Retina (tissue), 1 donor: ENCODE data around the gene C6orf15.

ENCODE experiments used
- DNase-seq: peaks from one replicate; pipeline ENCODE4 v3.0.0-alpha.2; 2016

The C6orf15 gene

GRCh38 chr6:31129130-31129529 is 16.8 kb upstream of the C6orf15 start:
- DNase-seq = no peak

DNA sequence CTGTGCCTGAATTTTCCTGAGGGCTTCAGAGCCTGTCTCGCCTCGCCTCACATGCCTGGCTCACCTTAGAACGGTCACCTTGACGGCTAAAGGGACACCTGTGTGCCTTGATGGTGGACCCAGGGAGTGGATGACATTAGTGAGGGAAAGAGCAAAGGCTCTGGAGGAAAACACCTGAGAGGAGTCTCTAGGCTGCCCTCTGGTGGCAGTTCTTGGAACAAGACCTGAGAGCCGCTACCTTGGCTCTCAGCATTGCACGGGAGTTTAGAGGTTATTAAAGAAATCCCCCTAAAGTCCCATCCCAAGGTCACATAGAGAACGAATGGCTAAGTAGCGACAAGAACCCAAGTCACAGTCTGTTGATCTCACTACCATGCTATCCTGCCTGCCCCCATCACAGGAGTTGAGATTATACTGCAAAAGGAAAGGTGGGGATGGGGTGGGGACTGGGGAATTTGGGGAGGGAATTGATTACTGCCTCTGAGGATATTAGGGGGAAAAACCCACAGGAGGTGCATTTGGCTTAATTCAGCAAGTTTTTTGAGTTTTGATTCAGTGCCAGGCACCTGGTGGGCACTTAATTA is 15.8 kb upstream of the C6orf15 start:
- peak; percentile 64 for DNase-seq

DNA sequence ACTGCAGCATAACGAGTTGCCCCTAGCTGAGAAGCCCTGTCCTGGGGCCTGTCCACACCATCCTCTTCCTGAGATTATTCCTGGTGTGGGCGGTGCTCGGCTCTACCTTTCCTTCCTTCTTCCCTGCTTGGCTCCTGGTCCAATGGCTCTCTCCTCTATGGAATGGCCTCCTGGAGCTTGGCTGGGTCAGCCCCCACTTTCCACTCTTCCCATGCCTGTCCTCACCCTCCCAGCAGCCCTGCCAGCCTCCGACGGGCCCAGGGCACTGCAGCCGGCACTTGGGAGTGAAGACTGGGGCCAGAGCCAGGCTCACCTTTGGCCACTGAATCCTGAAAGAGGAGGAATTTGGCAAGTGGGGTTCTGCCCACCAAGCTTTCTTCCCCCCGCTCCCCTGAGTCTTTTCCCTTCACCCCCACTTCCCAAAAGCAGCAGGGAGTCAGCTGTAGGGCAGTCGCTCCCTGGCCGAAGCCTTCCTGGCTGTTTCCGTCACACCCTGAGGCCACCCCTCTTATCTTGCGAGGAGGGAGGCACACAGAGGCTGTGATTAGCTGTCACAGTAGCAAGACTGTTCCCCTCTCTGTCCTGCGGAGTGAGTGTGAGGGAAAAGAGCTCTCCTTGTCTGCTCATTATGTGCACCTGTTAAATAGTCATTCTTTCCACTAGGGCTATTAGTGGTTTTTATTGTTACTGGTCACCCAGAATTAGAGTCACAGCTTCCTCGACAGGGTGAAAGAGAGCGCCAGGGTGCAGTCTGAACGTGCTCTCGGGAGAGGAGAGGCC is 14.2 kb upstream of the C6orf15 start:
- DNase-seq = no peak

GRCh38 chr6:31125586-31126363 is 13.4 kb upstream of the C6orf15 start:
- no peak for DNase-seq

- no peak for DNase-seq
Measured at GRCh38 chr6:31125162-31125561, 12.8 kb upstream of the C6orf15 start.

- DNase-seq = no peak
Measured at GRCh38 chr6:31122791-31123706, 10.7 kb upstream of the C6orf15 start.

DNA sequence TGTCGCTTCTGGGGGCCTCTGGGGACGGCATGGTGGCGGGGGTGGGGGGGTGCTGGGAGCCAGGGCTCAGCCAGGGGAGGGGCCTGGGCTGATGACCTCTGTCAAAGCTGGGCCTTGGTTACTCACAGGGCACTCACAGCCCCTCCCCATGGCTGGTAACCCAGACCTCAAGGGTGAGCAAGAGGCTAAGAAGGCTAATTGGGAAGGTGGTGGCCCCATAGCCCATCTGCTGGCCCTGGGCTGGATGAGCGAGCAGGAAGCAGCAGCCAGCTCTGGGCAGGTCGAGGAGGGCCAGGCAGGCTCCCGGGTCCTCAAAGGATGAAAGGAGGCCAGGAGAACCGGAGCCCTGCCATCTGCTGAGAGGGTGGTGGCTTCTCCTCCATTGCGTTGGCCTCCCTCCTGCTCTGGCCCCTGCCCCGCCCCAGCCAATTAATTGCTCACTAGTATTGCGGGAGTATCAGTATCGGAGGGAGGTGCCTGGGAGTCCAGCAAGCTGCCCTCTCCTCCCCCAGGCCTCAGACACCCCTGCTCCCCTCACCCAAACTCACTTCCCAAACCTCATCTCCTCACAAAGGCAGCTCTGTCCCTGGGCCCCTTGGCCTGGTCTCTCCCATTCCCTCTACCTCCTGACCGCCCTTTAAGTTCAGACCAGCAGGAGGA is 8.9 kb upstream of the C6orf15 start:
- DNase-seq = no peak

DNA sequence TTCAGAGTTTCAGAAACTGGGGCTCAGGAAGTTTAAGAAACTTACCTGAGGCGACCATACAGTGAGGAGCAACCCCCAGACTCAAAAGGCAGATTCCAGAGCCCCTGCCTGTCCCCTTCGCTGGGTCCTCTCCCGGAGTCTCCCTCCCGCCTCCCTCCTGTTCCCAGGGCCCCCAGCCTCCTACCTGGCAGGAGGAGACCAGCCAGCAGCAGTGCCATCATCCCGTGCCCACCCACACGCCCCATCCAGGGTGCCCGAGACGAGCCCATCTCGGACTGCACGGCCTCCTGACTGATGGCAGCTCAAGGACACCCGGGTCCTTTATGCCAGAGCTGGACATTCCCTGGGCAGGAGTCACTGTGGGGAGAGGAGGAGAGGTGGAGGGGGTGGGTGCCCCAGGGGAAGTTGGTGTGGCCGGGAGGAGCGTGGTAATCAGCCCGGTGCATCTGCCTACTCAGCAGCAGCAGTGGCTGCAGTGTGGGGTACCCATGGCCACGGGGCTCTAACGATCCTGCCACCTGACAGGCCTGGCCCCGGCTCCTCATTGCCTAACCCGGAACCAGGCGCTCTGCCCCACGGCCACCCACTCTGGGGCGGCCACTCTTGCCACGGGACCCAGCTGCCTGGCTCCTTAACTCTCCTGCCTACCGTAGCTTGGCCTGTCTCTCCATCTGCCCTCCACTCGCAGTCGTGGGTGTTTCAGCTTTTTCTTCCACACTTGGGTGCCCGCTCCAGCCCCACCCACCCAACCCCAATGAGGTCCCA is 8.0 kb upstream of the C6orf15 start, which contains the start of gene CDSN:
TSS of gene CDSN (minus strand) at position 296 of the 765 bp plus-strand sequence. CDS start at position 269, 27 bp downstream.
- no peak for DNase-seq

DNA sequence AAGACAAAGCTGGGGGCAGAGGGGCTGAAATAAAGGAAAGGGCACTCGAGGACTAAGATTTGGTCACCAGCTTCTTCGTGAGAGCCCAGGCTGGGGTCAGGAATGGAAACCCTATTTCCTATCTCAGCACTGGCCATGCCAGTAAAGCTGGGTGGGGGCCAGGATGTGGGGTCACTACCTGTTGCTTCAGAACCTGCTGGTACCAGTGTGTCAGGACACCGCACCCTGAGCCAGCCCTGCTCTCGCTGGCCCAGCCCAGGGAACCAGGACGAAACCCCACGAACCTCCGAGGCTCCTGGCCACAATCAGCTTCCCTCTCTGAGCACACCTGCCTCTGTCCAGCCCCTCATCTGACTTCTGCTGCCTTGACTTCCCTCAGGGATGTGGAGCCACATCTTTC is 5.8 kb upstream of the C6orf15 start:
- no peak for DNase-seq

DNA sequence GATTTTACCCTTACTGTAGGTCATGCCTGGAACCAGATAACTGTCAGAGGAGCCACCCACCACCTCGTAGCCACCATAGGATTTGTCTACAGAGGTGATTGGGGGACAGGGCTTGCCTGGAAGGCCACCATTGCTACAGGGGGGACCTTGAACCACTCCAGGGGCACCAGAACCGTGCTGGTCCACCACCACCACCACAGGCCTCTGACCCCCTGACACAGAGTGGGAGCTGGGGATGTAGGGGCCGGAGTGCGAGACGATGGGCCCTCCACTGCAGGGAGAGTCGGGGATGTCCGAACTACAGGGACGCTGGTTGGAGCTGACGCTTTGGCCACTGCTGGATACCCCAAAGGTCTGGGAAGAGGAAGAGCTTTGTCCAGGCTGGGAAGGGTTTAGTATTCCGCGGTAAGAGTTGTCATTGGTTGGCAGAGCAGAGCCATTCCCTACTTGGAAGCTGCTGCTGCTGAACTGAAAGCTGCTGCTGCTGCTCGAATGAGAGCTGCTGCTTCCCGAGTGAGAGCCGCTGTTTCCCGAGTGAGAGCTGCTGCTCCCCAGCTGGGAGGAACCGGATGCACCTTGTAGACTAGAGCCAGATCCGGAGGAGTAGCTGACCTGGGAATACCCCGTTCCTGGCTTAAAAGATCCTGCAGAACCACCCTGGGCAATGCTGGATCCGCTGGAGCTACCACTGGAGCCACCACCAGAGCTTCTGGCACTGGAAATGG is 4.4 kb upstream of the C6orf15 start:
- DNase-seq = no peak

DNA sequence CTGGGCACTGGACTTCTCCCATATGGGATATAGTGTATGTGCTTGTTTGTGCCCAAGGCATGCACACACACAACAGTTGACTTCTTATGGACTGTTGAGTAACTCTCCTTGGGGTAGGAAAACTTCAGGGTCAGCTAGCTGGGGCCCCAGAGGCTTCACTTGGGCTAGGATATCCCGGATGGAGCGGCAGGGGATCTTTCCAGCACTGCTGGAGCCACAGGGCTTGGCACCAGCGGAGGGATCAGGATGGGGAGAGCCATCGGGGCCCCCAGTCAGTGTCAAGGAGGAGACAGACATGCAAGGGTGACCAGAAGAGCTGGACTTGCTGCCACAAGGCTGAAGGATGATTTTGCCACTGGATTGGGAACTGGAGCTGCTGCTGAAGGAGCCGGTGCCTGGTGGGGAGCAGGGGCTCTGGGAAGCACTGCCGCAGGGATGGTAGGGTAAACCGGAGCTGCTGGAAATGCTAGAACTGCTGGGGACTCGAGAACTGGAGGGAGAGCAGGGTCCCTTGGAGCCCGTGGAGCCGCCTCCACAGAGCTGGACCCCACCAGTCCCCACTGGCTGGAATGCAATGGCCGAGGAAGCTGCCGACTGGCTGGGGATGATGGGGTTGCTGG is 3.7 kb upstream of the C6orf15 start:
- no peak for DNase-seq

DNA sequence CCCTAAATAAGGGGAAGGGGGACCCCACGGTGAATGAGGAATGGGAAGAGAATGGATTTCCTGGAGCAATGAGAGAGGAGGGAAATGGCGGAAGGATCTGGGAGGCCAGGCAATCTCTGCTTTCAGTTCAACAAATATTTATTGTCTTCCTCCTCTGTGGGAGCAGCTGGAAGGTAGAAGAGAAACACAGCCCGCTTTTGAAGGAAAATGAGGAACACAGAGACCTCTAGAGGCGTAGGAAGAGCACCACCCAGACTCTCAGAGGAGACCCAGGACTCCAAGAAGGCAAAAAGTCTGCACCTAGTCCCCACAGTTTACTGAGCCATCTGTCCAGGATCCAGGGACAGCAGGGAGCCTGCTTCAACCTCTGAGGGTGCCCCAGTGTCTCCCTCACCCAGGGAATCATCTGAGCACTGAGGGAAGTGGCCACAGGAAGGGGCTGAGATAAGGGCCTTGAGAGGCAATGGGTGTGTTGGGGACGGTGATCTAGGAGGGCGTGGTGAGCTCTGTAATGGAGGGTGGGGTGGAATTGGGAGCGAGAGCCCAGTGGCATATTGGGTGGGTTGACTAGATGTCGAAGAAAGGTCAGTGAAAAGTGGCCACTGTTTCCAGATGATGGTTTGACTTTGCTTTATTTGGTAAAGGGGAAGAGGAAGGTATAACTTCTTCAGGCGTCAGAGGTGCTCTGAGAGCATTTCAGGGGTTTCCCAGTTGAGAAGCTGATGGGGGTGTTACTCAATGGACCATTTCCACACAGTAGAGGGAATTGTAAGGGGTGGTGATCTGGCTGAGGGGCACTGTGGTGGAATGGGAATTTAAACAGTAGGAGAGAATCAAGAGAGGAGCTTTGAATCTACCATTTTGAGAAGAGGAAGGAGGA is 2.8 kb upstream of the C6orf15 start:
- no peak for DNase-seq

DNA sequence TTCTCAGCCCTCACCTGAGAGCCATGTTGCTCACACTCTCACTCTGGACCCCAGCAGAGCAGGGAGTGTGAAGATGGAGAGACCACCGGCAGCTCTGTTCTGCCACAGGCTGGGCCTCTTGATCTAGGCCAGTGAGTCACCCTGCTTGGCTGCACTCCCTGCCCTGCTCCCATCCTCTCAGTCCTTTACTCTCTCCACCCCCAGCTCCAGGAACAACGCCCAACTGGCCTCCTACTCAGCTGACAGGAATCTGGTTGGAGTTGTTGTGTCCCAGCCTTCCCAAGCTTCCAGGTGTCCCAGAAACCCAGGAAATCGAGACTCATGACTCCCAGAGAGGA is 2.1 kb upstream of the C6orf15 start, which contains the start of gene PSORS1C1:
TSS of gene PSORS1C1 (plus strand) at position 260 of the 338 bp plus-strand sequence. CDS start 14,833 bp downstream, outside the sequence.
- no peak for DNase-seq

DNA sequence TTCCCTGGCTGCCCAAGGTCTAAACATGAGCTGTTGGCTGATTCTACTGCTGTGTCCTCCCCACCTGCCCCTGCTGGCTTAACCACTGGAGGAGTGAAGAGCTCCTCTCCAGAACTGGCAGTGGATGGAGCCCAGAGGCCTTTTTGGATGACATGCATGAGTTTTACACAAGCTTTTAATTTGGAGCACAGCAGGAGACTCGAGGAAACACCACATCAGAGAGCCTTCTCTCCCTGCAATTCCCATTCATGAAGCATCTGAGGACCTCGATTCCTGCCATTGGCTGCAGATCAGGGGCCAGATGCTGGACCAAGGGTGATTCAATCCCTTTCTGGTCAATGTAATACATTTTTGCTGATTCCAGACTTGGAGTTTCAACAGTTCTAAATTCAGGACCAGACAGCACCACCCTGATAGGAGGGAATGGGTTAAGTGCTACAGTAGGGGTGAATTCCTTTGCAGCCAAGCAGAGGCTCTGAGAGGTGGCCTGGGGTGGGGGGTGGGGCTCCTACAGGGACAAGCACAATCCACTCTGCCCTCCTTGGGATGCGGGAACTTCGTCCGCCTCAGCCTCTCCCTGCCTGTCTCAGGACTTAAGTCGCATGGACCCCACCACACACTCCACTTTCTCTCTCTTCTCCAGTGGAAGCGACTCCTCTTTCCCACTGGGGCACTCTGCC is 1.6 kb upstream of the C6orf15 start:
- no peak for DNase-seq

DNA sequence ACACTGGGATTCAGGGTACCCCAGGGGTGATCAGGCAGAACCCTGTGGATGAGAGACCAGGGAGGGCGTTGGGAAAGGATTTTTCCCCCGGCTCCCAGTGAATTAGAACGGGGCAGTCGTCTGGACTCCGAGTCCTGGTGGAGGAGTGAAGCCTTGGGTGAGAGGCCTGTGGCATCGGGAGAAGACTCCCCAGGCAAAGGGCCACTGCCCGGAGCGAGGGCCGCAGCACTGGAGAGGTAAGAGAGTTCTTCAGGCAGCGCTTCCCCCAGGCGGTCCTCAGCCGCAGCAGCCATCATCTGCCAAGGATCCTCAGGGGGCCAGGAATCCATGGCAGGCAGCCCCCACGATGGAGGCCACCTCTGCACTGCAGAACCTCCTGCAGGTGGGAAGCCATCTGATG is 663 bp downstream of the C6orf15 start:
- DNase-seq = no peak

DNA sequence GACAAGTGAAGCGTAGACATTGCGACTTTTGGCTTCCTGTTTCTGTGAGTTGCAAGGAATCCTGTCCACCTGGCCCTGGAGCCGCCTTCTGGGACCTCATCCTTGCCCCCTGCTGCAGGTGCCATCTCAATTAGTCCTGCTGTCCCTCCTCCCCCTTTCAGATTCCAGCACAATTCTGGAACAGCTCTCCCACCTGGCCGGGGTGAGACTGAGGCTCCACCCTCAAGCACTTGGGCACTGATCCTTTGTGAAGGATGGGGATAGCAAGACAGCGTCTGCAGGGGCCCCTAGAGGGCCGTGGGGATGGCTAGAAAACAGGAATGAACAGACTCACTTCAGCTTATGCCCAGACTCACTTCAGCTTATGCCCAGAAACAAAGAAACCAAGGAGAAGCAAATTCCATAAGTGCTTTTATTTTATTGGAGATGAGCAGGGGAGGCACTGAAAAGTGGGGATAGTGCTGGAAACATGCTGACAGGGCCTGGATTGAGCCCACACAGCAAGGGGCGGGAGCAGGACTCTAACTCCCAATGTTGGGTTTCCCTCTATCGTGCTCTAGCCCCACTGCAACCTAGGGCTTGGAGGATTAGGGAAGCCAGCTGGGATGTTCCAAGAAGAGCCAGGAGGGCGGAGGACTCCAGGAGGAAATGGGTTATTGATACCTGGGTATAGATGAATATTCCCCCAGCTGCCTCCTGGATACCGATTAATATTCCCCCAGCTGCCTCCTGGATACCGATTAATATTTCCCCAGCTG is 1.4 kb downstream of the C6orf15 start:
- no peak for DNase-seq

DNA sequence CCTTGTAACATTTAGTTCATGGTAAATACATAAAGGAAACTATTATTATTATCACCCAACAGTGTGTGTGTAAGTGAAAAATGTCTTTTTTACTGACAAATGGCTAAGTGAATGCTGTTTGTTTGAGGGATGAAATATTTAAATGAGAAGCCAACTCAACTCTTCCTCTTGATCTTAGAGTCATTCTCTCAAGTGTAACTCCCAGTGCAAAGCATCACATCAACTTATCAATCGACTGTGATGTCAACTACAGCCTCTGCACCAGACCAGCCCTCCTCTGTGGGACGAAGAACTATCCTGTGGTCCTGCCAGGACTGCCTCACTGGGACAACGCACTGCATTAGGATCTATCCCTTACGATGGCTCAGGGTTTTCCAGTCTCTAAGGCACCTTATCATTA is 5.3 kb downstream of the C6orf15 start:
- DNase-seq = no peak

DNA sequence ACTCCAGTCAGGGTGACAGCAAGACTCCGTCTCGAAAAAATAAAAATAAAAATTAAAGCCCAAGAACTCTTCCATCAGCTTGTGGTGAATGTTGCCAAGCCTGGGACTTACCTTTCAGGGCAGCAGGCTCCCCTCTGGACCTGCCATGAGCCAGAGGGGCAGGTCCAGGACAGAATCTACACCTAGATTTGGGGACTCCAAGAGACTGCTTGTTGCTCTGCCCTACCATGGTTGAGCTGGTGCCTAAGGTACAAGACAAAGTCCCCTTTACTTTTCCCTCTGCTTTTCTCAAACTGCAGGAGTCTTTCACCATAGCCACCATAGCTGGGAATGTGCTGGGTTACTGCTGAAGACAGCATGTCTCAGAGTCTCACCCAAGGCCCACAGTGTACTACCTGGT is 9.2 kb downstream of the C6orf15 start:
- DNase-seq = no peak
